Effector memory CD8-positive, alpha-beta T cell (primary cell): Measurements from ENCODE around the gene PPHLN1.
"Not testable (repeated sequence)": the region's sequence is repeated elsewhere in the genome, so short reads cannot be mapped to it uniquely, and the experiment has no call there.

Source experiments
- ATAC-seq: fragments of 150-1000 bp; cut with Tn5 transposase; replicated peaks from 2 replicates; pipeline ENCODE4 v1.10.0; 2021; ENCODE audit warnings: mild to moderate bottlenecking, moderate library complexity
- DNase-seq, 3 experiments: peaks; one replicate each; pipeline ENCODE4 v3.0.0; 2021
- H3K27ac Mint-ChIP-seq, 2 donors: one replicate each; pipeline ENCODE4 v1.8.0; 2022; ENCODE audit warnings: mild to moderate bottlenecking in 2 of 2, mixed read lengths in 2 of 2, moderate library complexity in 2 of 2
- H3K27me3 Mint-ChIP-seq, 2 donors: one replicate each; pipeline ENCODE4 v1.8.0; 2022; ENCODE audit warnings: mixed read lengths in 2 of 2
- H3K36me3 Mint-ChIP-seq: one replicate; pipeline ENCODE4 v1.8.0; 2022; ENCODE audit warnings: mild to moderate bottlenecking, moderate library complexity, mixed read lengths; ENCODE audit not compliant: insufficient read depth
- H3K4me1 Mint-ChIP-seq, 2 donors: one replicate each; pipeline ENCODE4 v1.8.0; 2022; ENCODE audit warnings: low read depth in 2 of 2, mixed read lengths in 2 of 2
- H3K4me3 Mint-ChIP-seq, 2 donors: one replicate each; pipeline ENCODE4 v1.8.0; 2022; ENCODE audit warnings: mild to moderate bottlenecking in 2 of 2, mixed read lengths in 2 of 2, moderate library complexity in 2 of 2
- H3K9me3 Mint-ChIP-seq, 2 donors: one replicate each; pipeline ENCODE4 v1.8.0; 2022; ENCODE audit warnings: mixed read lengths in 2 of 2

Gene PPHLN1

GRCh38 chr12:42330097-42330496 lies 4.1 kb downstream of the PPHLN1 start:
- not testable (repeated sequence) for H3K9me3 Mint-ChIP-seq, ATAC-seq, H3K27me3 Mint-ChIP-seq, DNase-seq
- peaks cover 51 to 68% of the 10 kb centered on the region in 2 donors for H3K4me1 Mint-ChIP-seq
- H3K27ac Mint-ChIP-seq, result peak overlapping the region in 1 of 2 donors; percentile 4
- H3K36me3 Mint-ChIP-seq, result peaks cover 27% of the 10 kb centered on the region
- peak overlapping the region in 1 of 2 donors; percentile 39 for H3K4me3 Mint-ChIP-seq

- ATAC-seq, result peak; percentile 72
- peaks cover 35% of the 10 kb centered on the region for H3K36me3 Mint-ChIP-seq
- no peak overlapping the region for H3K4me3 Mint-ChIP-seq
- H3K4me1 Mint-ChIP-seq, result peaks cover 36 to 47% of the 10 kb centered on the region in 2 donors
- H3K9me3 Mint-ChIP-seq, result no peaks in the 10 kb centered on the region
- H3K27ac Mint-ChIP-seq, result no peak overlapping the region
- peak; percentile 24 to 55 (median 35) for DNase-seq
- H3K27me3 Mint-ChIP-seq, result no peaks in the 10 kb centered on the region
These were observed 6.6 kb downstream of the PPHLN1 start for GRCh38 chr12:42332301-42333285.

- Mint-ChIP-seq H3K36me3 (peaks cover 45% of the 10 kb centered on the region), H3K4me1 (peaks cover 23 to 41% of the 10 kb centered on the region in 2 donors), H3K27me3 (no peaks in the 10 kb centered on the region), H3K4me3 (no peak overlapping the region), H3K27ac (no peak overlapping the region), H3K9me3 (no peaks in the 10 kb centered on the region)
- no peak for ATAC-seq
- DNase-seq, result no peak
These were observed 10.3 kb downstream of the PPHLN1 start for GRCh38 chr12:42336286-42336685.

- no peak for ATAC-seq
These were observed 12.3 kb downstream of the PPHLN1 start for GRCh38 chr12:42338280-42338679.

GRCh38 chr12:42342028-42342427 lies 16.1 kb downstream of the PPHLN1 start:
- DNase-seq, result no peak
- Mint-ChIP-seq H3K9me3 (no peaks in the 10 kb centered on the region), H3K4me3 (no peak overlapping the region), H3K36me3 (peaks cover 36% of the 10 kb centered on the region), H3K27me3 (no peaks in the 10 kb centered on the region), H3K4me1 (peaks cover 24 to 46% of the 10 kb centered on the region in 2 donors), H3K27ac (no peak overlapping the region)
- no peak for ATAC-seq

More at GRCh38 chr12:42338280-42338679, 12.3 kb downstream of the PPHLN1 start:
- Mint-ChIP-seq H3K4me1 (peaks cover 23 to 37% of the 10 kb centered on the region in 2 donors), H3K4me3 (no peak overlapping the region), H3K9me3 (no peaks in the 10 kb centered on the region), H3K36me3 (peaks cover 52% of the 10 kb centered on the region), H3K27ac (peak overlapping the region in 1 of 2 donors; percentile 2), H3K27me3 (no peaks in the 10 kb centered on the region)
- DNase-seq, result no peak

GRCh38 chr12:42343721-42344120 lies 17.8 kb downstream of the PPHLN1 start:
- no peaks in the 10 kb centered on the region for H3K27me3 Mint-ChIP-seq
- ATAC-seq, result no peak
- peaks cover 20 to 46% of the 10 kb centered on the region in 2 donors for H3K4me1 Mint-ChIP-seq
- DNase-seq, result no peak
- H3K4me3 Mint-ChIP-seq, result no peak overlapping the region
- peaks cover 33% of the 10 kb centered on the region for H3K36me3 Mint-ChIP-seq
- no peaks in the 10 kb centered on the region for H3K9me3 Mint-ChIP-seq
- peak overlapping the region in 1 of 2 donors; percentile 55 for H3K27ac Mint-ChIP-seq

GRCh38 chr12:42346403-42347002 lies 20.5 kb downstream of the PPHLN1 start:
- Mint-ChIP-seq H3K36me3 (peaks cover 37% of the 10 kb centered on the region), H3K4me1 (peaks cover 16 to 42% of the 10 kb centered on the region in 2 donors), H3K27me3 (no peaks in the 10 kb centered on the region), H3K27ac (peak overlapping the region in 1 of 2 donors; percentile 45), H3K9me3 (no peaks in the 10 kb centered on the region), H3K4me3 (no peak overlapping the region)
- no peak for DNase-seq
- no peak for ATAC-seq

GRCh38 chr12:42349119-42350020 lies 23.4 kb downstream of the PPHLN1 start:
- H3K36me3 Mint-ChIP-seq, result peaks cover 45% of the 10 kb centered on the region
- H3K9me3 Mint-ChIP-seq, ATAC-seq, DNase-seq, H3K27me3 Mint-ChIP-seq, H3K27ac Mint-ChIP-seq, H3K4me3 Mint-ChIP-seq: not testable (repeated sequence)
- peaks cover 2 to 23% of the 10 kb centered on the region in 2 donors for H3K4me1 Mint-ChIP-seq

GRCh38 chr12:42350021-42350407 lies 24.0 kb downstream of the PPHLN1 start:
- Mint-ChIP-seq H3K36me3 (peaks cover 51% of the 10 kb centered on the region), H3K4me1 (peaks cover 2 to 23% of the 10 kb centered on the region in 2 donors), H3K27ac (peak overlapping the region in 1 of 2 donors; percentile 75)
- H3K4me3 Mint-ChIP-seq, ATAC-seq, DNase-seq, H3K27me3 Mint-ChIP-seq, H3K9me3 Mint-ChIP-seq: not testable (repeated sequence)

GRCh38 chr12:42356344-42356743 lies 30.4 kb downstream of the PPHLN1 start:
- DNase-seq (no peak), ATAC-seq (no peak)
- Mint-ChIP-seq H3K36me3 (peaks cover 52% of the 10 kb centered on the region), H3K4me3 (no peak overlapping the region), H3K27ac (no peak overlapping the region), H3K9me3 (no peaks in the 10 kb centered on the region), H3K27me3 (no peaks in the 10 kb centered on the region), H3K4me1 (peaks cover 10 to 14% of the 10 kb centered on the region in 2 donors)

GRCh38 chr12:42360747-42361403 lies 34.9 kb downstream of the PPHLN1 start:
- H3K9me3 Mint-ChIP-seq, result no peaks in the 10 kb centered on the region
- peak overlapping the region in 1 of 2 donors; percentile 40 for H3K4me3 Mint-ChIP-seq
- peak overlapping the region in 1 of 2 donors; percentile 29 for H3K27ac Mint-ChIP-seq
- peaks cover 16% of the 10 kb centered on the region in 2 donors for H3K4me1 Mint-ChIP-seq
- H3K36me3 Mint-ChIP-seq, result peaks cover 33% of the 10 kb centered on the region
- peak; percentile 39 for ATAC-seq
- H3K27me3 Mint-ChIP-seq, result no peaks in the 10 kb centered on the region
- DNase-seq, result no peak

- H3K27me3 Mint-ChIP-seq, result no peaks in the 10 kb centered on the region
- DNase-seq (no peak), ATAC-seq (no peak)
- H3K36me3 Mint-ChIP-seq, result peaks cover 32% of the 10 kb centered on the region
- peak overlapping the region in 1 of 2 donors; percentile 1 for H3K27ac Mint-ChIP-seq
- no peak overlapping the region for H3K4me3 Mint-ChIP-seq
- no peaks in the 10 kb centered on the region for H3K9me3 Mint-ChIP-seq
- H3K4me1 Mint-ChIP-seq, result peaks cover 17 to 18% of the 10 kb centered on the region in 2 donors
These were observed 36.1 kb downstream of the PPHLN1 start for GRCh38 chr12:42361909-42362646.
